HAP-1 (cell line): ENCODE measurements around the gene KRTAP16-1.
"Not testable (repeated sequence)": the region's sequence is repeated elsewhere in the genome, so short reads cannot be mapped to it uniquely, and the experiment has no call there.

Source experiments
- DNase-seq, 2 experiments: peaks; one replicate each; pipeline ENCODE4 v3.0.0-alpha.2; 2016 to 2020; ENCODE audit warnings: low spot score in 2 of 2
- H3K27me3 ChIP-seq: fragments of 250-450 bp; sonication (Bioruptor Pico); 2 replicates; pipeline ENCODE4 v1.5.1; 2020; ENCODE audit warnings: low read depth, mild to moderate bottlenecking, moderate library complexity
- H3K36me3 ChIP-seq: fragments of 250-450 bp; sonication (Bioruptor Pico); replicated peaks from 2 replicates; pipeline ENCODE4 v1.5.1; 2020; ENCODE audit warnings: mild to moderate bottlenecking
- H3K4me1 ChIP-seq: fragments of 250-450 bp; sonication (Bioruptor Pico); 2 replicates; pipeline ENCODE4 v1.5.1; 2020; ENCODE audit warnings: mild to moderate bottlenecking
- H3K4me3 ChIP-seq: fragments of 250-450 bp; sonication (Bioruptor Pico); 2 replicates; pipeline ENCODE4 v1.5.1; 2020; ENCODE audit warnings: mild to moderate bottlenecking, moderate library complexity
- H3K9me3 ChIP-seq: fragments of 250-450 bp; sonication (Bioruptor Pico); 2 replicates; pipeline ENCODE4 v1.5.1; 2020; ENCODE audit warnings: mild to moderate bottlenecking, moderate library complexity
- in situ Hi-C: fragments of 300-500 bp; cut with MboI; formaldehyde crosslinking; loops from 3 replicates; pipeline ENCODE4 v1.14.3; 2020; ENCODE audit warnings: low sequenced_read_pairs, inconsistent platforms, mixed read lengths

The KRTAP16-1 gene

DNA sequence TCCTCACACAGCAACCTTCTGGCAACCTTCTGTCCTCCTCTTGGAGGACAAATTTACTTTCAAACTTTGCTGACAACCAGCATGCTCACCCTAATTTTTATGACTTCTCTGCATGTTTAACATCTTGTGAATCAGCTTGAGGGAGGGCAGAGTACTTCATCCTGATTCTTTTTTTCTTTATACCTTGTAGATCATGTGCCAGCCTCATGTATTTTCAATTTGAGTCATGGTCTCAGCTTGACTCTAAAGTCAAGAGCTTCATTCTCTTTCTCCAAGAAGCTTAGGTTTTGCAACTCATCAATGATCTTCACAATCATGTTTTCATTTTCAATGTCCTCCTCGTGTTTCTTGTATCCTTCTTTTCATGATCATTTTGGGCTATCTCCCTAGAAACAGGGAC, 37.3 kb downstream of the KRTAP16-1 start:
- no peak for DNase-seq
- Histone ChIP-seq H3K36me3 (no peaks in the 10 kb centered on the region), H3K9me3 (no peaks in the 10 kb centered on the region), H3K4me1 (no peaks in the 10 kb centered on the region), H3K4me3 (no peak overlapping the region), H3K27me3 (peaks cover 4% of the 10 kb centered on the region; the same call in 1 of the 2 replicates)
- in situ Hi-C loops = no loop called here

DNA sequence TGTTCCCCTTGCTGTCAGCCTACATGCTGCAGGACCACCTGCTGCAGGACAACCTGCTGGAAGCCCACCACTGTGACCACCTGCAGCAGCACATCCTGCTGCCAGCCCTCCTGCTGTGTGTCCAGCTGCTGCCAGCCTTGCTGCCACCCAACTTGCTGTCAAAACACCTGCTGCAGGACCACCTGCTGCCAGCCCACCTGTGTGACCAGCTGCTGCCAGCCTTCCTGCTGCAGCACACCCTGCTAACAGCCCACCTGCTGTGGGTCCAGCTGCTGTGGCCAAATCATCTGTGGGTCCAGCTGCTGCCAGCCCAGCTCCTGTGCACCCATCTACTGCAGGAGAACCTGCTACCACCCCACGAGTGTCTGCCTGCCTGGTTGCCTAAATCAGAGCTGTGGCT, 37.8 kb downstream of the KRTAP16-1 start:
- H3K4me3 ChIP-seq, in situ Hi-C loops, H3K36me3 ChIP-seq, H3K4me1 ChIP-seq, H3K9me3 ChIP-seq, H3K27me3 ChIP-seq, DNase-seq: not testable (repeated sequence)

DNA sequence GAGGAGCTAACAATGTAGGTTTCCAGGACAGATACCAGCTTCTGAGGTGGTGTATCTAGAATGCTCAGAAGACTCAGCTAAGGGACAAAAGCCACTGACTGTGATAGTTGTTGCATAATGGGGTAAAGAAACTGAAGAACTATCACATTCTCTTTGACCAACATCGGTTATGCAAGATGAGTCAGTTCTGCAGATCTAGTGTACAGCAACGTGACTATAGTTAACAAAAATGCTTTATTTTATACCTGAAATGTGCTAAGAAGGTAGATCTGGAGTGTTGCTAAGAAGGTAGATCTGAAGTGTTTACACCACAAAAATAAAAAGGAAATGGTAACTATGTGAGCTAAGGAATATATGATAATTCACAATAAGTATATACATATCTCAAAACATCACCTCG, 41.4 kb downstream of the KRTAP16-1 start:
- DNase-seq = no peak
- Histone ChIP-seq H3K9me3 (no peaks in the 10 kb centered on the region), H3K4me3 (no peak overlapping the region), H3K27me3 (no peaks in the 10 kb centered on the region), H3K36me3 (no peaks in the 10 kb centered on the region), H3K4me1 (no peaks in the 10 kb centered on the region)
- in situ Hi-C loops = no loop called here

DNA sequence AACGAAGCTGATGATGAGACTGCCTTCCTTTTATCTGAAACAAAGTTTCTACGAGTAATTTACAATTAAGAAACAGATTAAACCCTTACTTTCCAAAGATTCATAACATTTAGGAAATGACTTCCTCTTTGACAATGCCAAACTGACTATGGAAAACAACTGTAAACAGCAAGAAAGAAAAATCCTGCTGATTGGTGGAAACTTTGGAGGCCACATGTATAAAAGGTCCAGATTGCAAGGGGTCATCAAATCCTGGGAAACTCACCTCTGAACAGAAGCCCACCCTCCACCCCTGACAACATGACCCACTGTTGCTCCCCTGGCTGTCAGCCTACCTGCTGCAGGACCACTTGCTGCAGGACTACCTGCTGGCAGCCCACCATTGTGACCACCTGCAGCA, 44.0 kb downstream of the KRTAP16-1 start, which contains the start of gene KRTAP9-6:
TSS of gene KRTAP9-6 (plus strand) at position 301 of the 400 bp plus-strand sequence. CDS start at position 301, 0 bp downstream.
- in situ Hi-C loops = no loop called here
- Histone ChIP-seq H3K36me3 (no peaks in the 10 kb centered on the region), H3K4me1 (no peaks in the 10 kb centered on the region), H3K4me3 (no peak within 1 kb of the TSS), H3K9me3 (no peaks in the 10 kb centered on the region), H3K27me3 (no peaks in the 10 kb centered on the region; the same call in 1 of the 2 replicates)
- DNase-seq = no peak

DNA sequence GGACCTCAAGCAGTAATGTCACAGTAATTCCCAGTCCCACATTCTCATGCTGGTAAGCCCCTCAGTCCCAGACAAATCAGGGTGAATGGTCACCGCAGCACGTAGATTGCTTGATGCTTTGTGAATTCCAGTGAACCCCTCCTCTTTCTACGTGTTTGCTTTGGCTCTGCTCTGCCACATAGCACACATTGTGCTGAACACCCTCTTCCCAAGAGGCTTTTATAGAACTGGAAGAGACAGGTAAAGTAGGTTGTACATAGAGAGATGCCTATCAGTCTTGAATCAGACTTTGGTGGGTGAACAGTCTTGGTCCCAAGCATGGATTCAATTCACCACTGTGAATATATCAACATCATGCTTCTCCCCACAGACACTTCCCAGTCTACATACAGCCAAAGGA, 44.5 kb downstream of the KRTAP16-1 start:
- Histone ChIP-seq H3K4me1 (no peaks in the 10 kb centered on the region), H3K4me3 (no peak overlapping the region), H3K27me3 (peaks cover 2% of the 10 kb centered on the region; the same call in 1 of the 2 replicates), H3K9me3 (no peaks in the 10 kb centered on the region), H3K36me3 (no peaks in the 10 kb centered on the region)
- no peak for DNase-seq
- in situ Hi-C loops = no loop called here

DNA sequence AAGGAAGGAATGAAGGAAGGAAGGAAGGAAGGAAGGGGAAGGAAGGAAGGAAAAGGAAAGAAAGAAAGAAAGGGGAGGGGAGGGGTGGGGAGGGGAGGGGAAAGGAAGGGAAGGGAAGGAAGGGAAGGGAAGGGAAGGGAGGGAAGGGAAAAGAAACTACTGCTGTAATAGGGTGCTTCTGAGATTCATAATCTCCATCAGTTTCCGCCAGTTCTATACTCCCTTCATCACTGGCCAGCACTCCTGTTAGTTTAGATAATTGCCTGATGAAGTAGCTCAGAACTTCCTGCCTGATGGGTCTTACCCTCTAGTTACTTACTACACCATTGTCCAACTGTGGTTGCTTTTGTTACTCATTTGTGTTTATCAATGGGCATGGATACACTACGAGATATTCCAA, 45.9 kb downstream of the KRTAP16-1 start:
- Histone ChIP-seq H3K4me3 (no peak overlapping the region), H3K36me3 (no peaks in the 10 kb centered on the region), H3K27me3 (peaks cover 6% of the 10 kb centered on the region), H3K9me3 (no peaks in the 10 kb centered on the region), H3K4me1 (no peaks in the 10 kb centered on the region)
- in situ Hi-C loops = no loop called here
- no peak for DNase-seq

DNA sequence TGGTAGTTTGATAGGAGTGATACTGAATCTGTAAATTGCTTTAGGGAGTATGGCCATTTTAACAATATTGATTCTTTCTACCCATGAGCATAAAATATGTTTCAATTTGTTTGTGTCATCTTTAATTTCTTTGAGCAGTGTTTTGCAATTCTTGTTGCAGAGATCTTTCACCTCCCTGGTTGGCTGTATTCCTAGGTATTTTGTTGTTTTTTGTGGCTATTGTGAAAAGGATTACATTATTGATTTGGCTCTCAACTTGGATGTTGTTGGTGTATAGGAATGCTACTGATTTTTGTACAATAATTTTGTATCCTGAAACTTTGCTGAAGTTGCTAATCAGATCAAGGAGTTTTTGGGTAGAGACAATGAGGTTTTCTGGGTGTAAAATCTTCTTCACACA, 50.7 kb downstream of the KRTAP16-1 start:
- peaks cover 13% of the 10 kb centered on the region for H3K27me3 ChIP-seq
- H3K9me3 ChIP-seq = no peaks in the 10 kb centered on the region
- DNase-seq = no peak
- no peaks in the 10 kb centered on the region for H3K36me3 ChIP-seq
- H3K4me1 ChIP-seq = no peaks in the 10 kb centered on the region
- no peak overlapping the region for H3K4me3 ChIP-seq
- in situ Hi-C loops = no loop called here
